DND-41 (cell line): ENCODE data around the gene SELENON.

Experiments
- ATAC-seq: fragments of 200-7000 bp; cut with Tn5 transposase; 3 replicates; pipeline ENCODE4 v1.9.1; 2021; ENCODE audit warnings: low read depth; ENCODE audit not compliant: insufficient read depth
- DNase-seq: peaks from one replicate; pipeline ENCODE4 v3.0.0-alpha.2; 2020
- H2AFZ ChIP-seq: 2 replicates; pipeline ENCODE4 v1.6.0; 2012; ENCODE audit warnings: low read depth, low read length
- H3K27ac ChIP-seq: 2 replicates; pipeline ENCODE4 v1.5.1; 2012; ENCODE audit warnings: low read length, inconsistent platforms
- H3K27me3 ChIP-seq: fragments of 200-600 bp; sonication (generic); 2 replicates; pipeline ENCODE4 v1.6.0; 2012; ENCODE audit warnings: low read length, mild to moderate bottlenecking, inconsistent platforms; ENCODE audit not compliant: insufficient read depth, poor library complexity
- H3K36me3 ChIP-seq: 2 replicates; pipeline ENCODE4 v1.5.1; 2012; ENCODE audit warnings: low read length, inconsistent platforms; ENCODE audit not compliant: insufficient read depth
- H3K4me1 ChIP-seq: 2 replicates; pipeline ENCODE4 v1.5.1; 2012; ENCODE audit warnings: mild to moderate bottlenecking, low read length; ENCODE audit not compliant: insufficient read depth
- H3K4me2 ChIP-seq: 2 replicates; pipeline ENCODE4 v1.6.0; 2012; ENCODE audit warnings: mild to moderate bottlenecking, moderate library complexity, low read length, inconsistent platforms; ENCODE audit not compliant: insufficient read depth
- H3K4me3 ChIP-seq, 2 experiments: fragments of 200-600 bp in 1 of 2; shearing (Covaris generic) in 1 of 2; 2 replicates each; pipeline ENCODE4 v1.5.1; 2012 to 2016; ENCODE audit warnings: inconsistent platforms in 2 of 2, low read length in 2 of 2, mild to moderate bottlenecking in 2 of 2, low read depth in 1 of 2, moderate library complexity in 1 of 2
- H3K79me2 ChIP-seq: 2 replicates; pipeline ENCODE4 v1.6.0; 2012; ENCODE audit warnings: low read length, inconsistent platforms; ENCODE audit not compliant: insufficient read depth
- H3K9ac ChIP-seq: 2 replicates; pipeline ENCODE4 v1.6.0; 2012; ENCODE audit warnings: low read depth, mild to moderate bottlenecking, inconsistent platforms, low read length, moderate library complexity
- H3K9me3 ChIP-seq: 2 replicates; pipeline ENCODE4 v1.5.1; 2012; ENCODE audit warnings: low read length, moderate library complexity, mild to moderate bottlenecking, inconsistent platforms; ENCODE audit not compliant: insufficient read depth, severe bottlenecking
- H4K20me1 ChIP-seq: 2 replicates; pipeline ENCODE4 v1.6.0; 2012; ENCODE audit warnings: low read length; ENCODE audit not compliant: insufficient read depth
- CTCF ChIP-seq: IDR thresholded peaks from 2 replicates; pipeline ENCODE4 v1.5.1; 2012; ENCODE audit warnings: borderline replicate concordance, low read length, moderate library complexity, mild to moderate bottlenecking; ENCODE audit not compliant: poor library complexity, severe bottlenecking; ENCODE audit errors: extremely low read depth
- EZH2 ChIP-seq: IDR thresholded peaks from 3 replicates; pipeline ENCODE4 v1.6.1; 2012; ENCODE audit warnings: borderline replicate concordance, low read depth, mild to moderate bottlenecking, moderate library complexity, low read length, inconsistent platforms; ENCODE audit not compliant: severe bottlenecking

The SELENON gene

GRCh38 chr1:25790472-25790871 lies 9.5 kb upstream of the SELENON start:
- no peak overlapping the region for H3K27ac ChIP-seq
- H3K27me3 ChIP-seq, result peaks cover 27% of the 10 kb centered on the region
- no peaks in the 10 kb centered on the region for H3K79me2 ChIP-seq
- H3K9ac ChIP-seq, result no peak overlapping the region
- peaks cover 8% of the 10 kb centered on the region for H4K20me1 ChIP-seq
- no peaks in the 10 kb centered on the region for H3K36me3 ChIP-seq
- ATAC-seq (no peak), DNase-seq (no peak)
- TF ChIP-seq CTCF, result no peak
- no peak for TF ChIP-seq EZH2
- no peak overlapping the region for H3K4me2 ChIP-seq
- H3K4me1 ChIP-seq, result no peaks in the 10 kb centered on the region
- H3K9me3 ChIP-seq, result no peaks in the 10 kb centered on the region
- no peak overlapping the region for H2AFZ ChIP-seq
- H3K4me3 ChIP-seq, result no peak overlapping the region

DNA sequence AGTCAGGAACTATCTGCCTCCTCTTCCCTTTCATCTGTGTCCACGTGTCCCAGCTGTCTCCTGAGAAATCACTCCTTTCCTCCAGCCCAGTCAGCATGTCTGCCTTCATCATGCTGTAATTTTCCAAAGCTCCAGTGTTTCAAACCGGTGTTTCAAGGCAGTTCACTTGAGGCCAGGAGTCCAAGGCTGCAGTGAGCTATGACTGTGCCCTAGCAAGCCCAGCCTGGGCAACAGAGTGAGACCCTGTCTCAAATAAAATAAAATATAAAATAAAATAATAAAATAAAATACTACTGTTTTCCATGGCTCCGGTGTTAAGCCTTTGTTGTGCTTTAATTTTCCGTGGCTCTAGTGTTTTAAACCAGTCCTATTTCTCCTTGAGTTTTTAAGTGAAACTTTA lies 7.9 kb upstream of the SELENON start:
- H3K27me3 ChIP-seq, result peaks cover 26% of the 10 kb centered on the region
- H3K4me2 ChIP-seq, result no peak overlapping the region
- no peaks in the 10 kb centered on the region for H3K36me3 ChIP-seq
- H3K4me1 ChIP-seq, result peaks cover 8% of the 10 kb centered on the region
- no peak for ATAC-seq
- H4K20me1 ChIP-seq, result peaks cover 12% of the 10 kb centered on the region
- no peak overlapping the region for H2AFZ ChIP-seq
- H3K79me2 ChIP-seq, result no peaks in the 10 kb centered on the region
- H3K9me3 ChIP-seq, result no peaks in the 10 kb centered on the region
- no peak overlapping the region for H3K27ac ChIP-seq
- DNase-seq, result no peak
- no peak overlapping the region for H3K9ac ChIP-seq
- no peak overlapping the region for H3K4me3 ChIP-seq
- TF ChIP-seq CTCF (no peak), EZH2 (no peak)

GRCh38 chr1:25793585-25794170 lies 6.3 kb upstream of the SELENON start:
- no peak overlapping the region for H3K9ac ChIP-seq
- no peak for ATAC-seq
- no peak for TF ChIP-seq EZH2
- no peak for TF ChIP-seq CTCF

GRCh38 chr1:25794325-25794724 lies 5.7 kb upstream of the SELENON start:
- no peak for TF ChIP-seq EZH2
- no peak for TF ChIP-seq CTCF
- Histone ChIP-seq H3K36me3 (no peaks in the 10 kb centered on the region), H3K9ac (no peak overlapping the region), H3K4me1 (peaks cover 15% of the 10 kb centered on the region), H3K27me3 (peaks cover 21% of the 10 kb centered on the region), H2AFZ (no peak overlapping the region), H3K79me2 (no peaks in the 10 kb centered on the region), H3K4me3 (no peak overlapping the region), H4K20me1 (peaks cover 6% of the 10 kb centered on the region), H3K27ac (no peak overlapping the region), H3K4me2 (no peak overlapping the region), H3K9me3 (no peaks in the 10 kb centered on the region)
- DNase-seq (no peak), ATAC-seq (no peak)

More at GRCh38 chr1:25793585-25794170, 6.3 kb upstream of the SELENON start:
- peaks cover 13% of the 10 kb centered on the region for H3K4me1 ChIP-seq
- H3K9me3 ChIP-seq, result no peaks in the 10 kb centered on the region
- H3K4me3 ChIP-seq, result no peak overlapping the region
- H3K27ac ChIP-seq, result no peak overlapping the region
- DNase-seq, result no peak
- H3K4me2 ChIP-seq, result no peak overlapping the region
- H3K27me3 ChIP-seq, result peaks cover 18% of the 10 kb centered on the region
- no peaks in the 10 kb centered on the region for H3K79me2 ChIP-seq
- H3K36me3 ChIP-seq, result no peaks in the 10 kb centered on the region
- H2AFZ ChIP-seq, result no peak overlapping the region
- H4K20me1 ChIP-seq, result peaks cover 9% of the 10 kb centered on the region
